ENCODE results near the gene SMARCD3.

The SMARCD3 gene

DNA sequence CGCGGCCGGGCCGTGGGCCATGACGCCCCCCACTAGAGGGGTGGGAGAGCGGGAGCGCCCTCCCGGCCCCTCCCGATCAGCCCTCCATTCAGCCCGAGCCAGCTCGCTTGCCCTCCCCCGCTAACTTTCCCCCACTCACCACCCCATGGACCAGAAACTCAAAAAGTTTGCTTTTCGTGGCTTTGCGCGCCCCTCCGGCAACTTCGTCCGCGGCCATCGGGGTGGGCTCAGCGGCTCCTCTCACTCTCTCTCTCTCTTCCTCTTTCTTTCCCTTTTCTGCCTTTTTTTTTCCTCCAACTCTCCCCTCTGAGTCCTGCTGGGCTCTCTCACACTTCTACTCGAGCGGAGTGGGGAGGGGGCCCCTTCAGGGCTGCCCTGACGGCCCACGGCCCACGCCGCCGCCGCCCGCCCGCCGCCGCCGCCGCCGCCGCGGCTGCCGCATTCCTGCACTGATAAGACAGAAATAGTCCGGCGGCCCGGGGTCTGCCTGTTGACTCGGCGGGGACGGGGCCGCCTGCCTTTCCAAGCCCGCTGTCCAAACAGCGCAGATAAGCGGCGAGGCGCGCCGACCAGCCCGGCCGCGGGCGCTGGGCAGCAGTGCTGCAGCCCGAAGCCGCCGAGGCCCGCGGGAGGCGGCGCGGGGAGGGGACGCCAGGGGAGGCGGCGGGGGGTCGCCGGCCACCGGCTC, at the start of gene SMARCD3:
TSS of gene SMARCD3 (minus strand) at position 349 of the 688 bp plus-strand sequence. CDS start at position 217, 132 bp downstream.
- DNase-seq (ENCODE audit: low read depth) = no peak

GRCh38 chr7:151296202-151296992, 47.9 kb upstream of the SMARCD3 start:
- no peak for DNase-seq (ENCODE audit: low read depth)

GRCh38 chr7:151292850-151293249, 44.4 kb upstream of the SMARCD3 start:
- DNase-seq (ENCODE audit: low read depth) = no peak

DNA sequence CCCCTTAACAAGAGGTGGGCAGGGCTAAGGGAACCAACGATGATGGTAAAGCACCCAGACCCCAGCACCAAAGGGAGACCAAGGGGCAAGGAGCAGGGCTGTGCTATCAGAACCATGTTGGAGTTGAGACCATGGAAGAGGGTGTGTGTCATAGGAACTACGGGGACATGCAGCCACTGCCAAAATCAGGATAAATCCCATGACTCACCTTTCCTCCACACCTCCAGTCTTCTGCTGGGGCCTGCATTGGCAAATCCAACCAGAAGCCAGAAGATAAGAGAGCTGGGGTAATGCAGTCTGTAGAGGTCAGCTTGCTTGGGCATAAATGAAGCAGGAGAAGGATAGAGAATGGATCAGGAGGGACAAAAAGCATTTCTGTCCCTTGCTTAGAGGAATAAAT, 42.7 kb upstream of the SMARCD3 start:
- DNase-seq (ENCODE audit: low read depth) = no peak

DNA sequence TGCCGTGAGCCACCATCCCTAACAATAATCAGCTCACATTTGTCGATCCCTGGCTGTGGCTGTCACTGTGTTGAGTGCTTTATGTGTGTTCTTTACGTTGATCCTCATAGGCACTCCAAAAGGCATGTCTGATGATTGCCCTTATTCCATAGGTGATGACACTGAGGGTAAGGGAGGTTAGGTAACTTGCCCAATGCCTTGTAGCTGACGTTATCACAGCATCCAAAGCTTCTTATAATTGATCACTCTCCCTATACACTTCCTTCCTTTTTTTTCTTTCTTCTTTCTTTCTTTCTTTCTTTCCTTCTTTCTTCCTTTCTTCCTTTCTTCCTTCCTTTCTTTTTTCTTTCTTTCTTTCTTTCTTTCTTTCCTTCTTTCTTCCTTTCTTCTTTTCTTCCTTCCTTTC, 41.9 kb upstream of the SMARCD3 start:
- no peak for DNase-seq (ENCODE audit: low read depth)

DNA sequence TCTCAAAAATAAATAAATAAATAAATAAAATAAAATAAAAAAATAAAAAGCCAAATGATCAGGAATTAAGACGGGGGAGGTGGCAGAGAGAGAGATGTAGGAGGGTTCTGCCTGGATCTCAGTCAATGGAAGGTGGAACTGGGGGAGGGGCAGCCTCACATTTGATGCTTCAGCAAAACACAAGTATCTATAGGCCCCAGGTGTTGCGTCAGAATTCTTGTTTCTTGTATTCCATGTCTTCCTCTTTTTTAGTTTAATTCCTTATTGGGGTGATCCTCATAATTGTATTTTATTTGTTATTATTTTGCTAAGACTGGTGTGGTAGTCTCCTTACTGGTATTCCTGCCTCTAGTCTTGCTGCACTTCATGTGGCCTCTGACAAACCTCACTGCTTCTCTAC, 41.4 kb upstream of the SMARCD3 start:
- DNase-seq (ENCODE audit: low read depth) = no peak

DNA sequence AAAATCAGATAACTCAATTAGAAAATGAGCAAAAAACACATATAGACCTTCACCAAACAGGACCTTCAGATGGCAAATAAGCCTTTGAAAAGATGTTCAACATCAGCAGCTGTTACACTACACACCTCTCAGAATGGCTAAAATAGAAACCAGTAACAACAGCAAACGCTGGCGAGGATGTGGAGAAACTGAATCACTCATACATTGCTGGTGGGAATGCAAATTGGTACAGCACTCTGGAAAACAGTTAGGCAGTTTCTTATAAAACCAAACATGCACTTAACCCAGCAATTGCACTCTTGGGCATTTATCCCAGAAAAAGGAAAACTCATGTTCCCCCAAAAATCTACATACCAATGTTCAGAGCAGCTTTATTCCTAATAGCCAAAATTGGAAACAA, 37.7 kb upstream of the SMARCD3 start:
- DNase-seq (ENCODE audit: low read depth) = no peak

- no peak for DNase-seq (ENCODE audit: low read depth)
Measured at GRCh38 chr7:151283302-151283701, 34.8 kb upstream of the SMARCD3 start.

GRCh38 chr7:151282111-151282510, 33.6 kb upstream of the SMARCD3 start:
- no peak for DNase-seq (ENCODE audit: low read depth)

DNA sequence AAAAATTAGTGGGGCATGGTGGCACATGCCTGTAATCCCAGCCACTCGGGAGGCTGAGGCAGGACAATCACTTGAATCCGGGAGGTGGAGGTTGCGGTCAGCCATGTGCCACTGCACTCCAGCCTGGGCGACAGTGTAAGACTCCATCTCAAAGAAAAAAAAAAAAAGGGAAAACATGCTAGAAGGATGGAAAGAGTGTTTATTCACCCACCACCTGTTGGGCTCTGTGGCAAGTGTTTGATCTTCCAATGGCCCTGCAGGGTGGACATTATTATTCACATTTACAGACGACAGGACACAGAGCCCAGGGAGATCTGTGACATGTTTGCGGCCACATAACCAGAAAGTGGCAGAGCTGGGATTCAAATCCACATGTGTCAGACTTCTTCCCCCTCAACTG, 33.2 kb upstream of the SMARCD3 start:
- DNase-seq (ENCODE audit: low read depth) = no peak

GRCh38 chr7:151280388-151281019, 32.0 kb upstream of the SMARCD3 start:
- DNase-seq (ENCODE audit: low read depth) = no peak

DNA sequence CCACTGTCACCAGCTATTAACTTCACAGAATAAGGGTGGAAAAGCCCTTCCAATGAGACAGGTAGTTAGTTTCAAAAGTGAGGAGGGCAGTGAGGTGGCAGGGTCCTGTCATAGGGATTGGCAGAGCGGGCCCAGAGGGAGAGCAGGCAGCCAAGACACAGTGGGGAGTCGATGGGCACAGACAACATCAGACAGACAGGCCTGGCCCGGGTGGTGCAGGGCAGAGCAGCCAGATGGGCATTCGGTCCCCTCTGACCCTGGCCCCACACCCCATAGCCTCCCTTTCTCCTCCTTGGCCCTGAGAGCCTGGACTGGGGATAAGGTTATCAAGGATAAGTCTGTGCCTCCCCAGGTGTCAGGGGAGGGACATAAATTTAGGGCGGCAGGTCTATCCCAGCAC, 31.4 kb upstream of the SMARCD3 start:
- DNase-seq (ENCODE audit: low read depth) = no peak

DNA sequence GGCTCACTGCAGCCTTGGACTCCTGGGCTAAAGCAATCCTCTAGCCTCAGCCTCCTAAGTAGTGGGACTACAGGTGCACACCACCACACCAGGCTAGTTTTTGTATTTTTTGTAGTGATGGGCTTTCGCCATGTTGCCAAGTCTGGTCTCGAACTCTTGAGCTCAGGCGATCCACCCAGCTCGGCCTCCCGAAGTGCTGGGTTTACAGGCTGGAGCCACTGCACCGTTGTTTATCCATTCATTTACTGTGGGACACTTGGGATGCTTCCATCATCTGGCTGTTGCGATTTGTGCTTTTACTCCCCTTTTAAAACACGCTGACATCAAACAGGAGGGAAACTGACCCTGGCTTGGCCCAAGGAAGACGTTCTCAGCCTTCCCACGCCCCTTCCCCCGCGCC, 30.5 kb upstream of the SMARCD3 start:
- DNase-seq (ENCODE audit: low read depth) = no peak

DNA sequence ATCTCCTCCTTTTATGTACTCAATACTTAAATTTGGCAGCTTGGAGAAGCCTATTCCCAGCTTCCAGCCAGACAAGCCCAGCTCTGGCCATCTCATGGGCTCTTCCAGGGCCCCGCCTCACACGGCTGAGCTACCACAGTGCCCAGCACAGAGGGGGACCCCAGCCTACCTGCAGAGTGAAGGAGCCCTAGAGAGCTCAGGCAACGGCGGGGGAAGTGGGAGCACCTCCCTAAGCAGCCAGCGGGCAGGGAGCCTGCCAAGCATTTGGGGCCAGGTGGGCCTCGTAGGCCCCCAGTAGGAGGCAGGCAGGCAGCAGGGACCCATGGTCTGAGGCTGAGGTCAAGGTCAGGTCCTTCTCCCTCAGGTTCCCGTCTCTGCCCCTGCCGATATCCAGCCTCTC, 29.1 kb upstream of the SMARCD3 start:
- DNase-seq (ENCODE audit: low read depth) = no peak

DNA sequence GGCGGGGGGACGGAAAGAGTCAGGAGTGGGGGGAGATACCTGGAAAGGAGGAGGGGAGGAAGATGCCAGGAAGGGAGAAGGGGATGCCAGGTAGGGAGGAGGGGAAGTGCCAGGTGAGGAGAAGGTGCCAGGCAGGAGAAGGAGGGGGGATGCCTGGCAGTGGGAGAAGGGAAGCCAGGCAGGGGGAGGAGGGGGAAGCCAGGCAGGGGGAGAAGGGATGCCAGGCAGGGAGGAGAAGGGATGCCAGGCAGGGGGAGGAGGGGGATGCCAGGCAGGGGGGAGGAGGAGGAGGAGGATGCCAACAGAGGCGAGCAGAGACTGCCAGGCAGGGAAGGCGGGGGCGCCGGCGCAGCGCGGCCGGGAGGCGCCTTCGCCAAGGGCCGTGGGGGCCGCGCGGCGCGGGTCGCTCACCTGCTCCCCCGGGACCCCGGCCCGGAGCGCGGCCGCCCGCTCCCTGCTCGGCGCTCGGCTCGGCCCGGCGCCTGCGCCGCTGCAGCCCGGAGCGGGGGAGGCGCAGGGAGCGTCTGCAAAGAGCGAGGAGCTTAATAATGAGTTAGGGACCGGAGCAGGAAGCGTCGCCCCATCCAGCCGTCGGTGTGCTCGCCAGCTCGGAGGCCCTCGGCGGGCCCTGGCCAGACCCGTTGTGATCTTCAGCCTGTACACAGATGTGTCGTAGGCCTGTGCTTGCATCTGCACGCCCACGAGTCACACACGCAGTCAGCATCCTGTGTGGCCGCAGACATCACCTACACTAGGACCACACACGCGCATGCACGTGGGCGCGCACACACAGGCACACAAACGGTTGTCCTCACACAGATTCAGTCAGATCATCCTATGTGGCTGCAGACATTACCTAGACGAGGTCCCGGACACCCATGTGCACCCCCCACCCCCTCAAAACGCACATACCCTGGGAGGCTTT, 28.4 kb upstream of the SMARCD3 start:
- peak; percentile 21 for DNase-seq (ENCODE audit: low read depth)

DNA sequence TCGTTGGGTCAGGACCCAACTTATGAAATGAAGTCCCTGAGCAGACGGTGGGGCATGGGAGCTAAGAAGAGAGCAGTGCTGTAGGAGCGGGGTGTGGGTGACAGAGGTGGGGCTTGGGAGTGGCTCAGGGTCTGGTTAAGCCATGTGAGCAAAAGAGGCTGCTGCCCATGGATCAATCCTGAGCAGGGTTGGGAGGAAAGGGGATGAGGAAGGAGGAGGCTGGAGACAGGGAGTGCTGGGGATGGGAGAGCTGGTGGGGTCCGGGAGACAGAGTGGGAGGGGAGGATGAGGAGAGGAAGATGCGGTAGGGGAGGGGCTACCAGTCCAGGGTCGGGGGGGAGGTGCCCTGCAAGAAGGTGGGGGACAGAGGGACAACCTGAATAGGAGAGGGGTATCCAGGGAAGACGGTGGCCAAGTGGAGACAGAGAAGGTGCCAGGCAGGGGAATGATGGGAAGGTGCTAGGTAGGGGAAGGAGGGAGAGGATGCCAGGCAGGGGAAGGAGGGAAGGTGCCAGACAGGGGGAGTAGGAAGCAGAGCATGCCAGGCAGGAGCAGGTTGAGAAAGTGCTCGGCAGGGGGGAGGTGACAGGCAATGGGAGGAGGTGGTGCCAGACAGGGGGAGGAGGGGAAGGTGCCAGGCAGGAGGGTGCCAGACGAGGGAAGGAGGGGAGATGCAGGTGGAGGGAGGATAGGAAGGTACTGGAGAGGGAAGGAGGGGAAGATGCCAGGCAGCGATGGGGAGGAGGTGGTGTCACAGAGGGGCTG, 27.5 kb upstream of the SMARCD3 start:
- DNase-seq (ENCODE audit: low read depth) = no peak

GRCh38 chr7:151274936-151275812, 26.7 kb upstream of the SMARCD3 start:
- DNase-seq (ENCODE audit: low read depth) = no peak

GRCh38 chr7:151274396-151274795, 25.9 kb upstream of the SMARCD3 start:
- no peak for DNase-seq (ENCODE audit: low read depth)

- DNase-seq (ENCODE audit: low read depth) = no peak
Measured at GRCh38 chr7:151273651-151274390, 25.3 kb upstream of the SMARCD3 start.

DNA sequence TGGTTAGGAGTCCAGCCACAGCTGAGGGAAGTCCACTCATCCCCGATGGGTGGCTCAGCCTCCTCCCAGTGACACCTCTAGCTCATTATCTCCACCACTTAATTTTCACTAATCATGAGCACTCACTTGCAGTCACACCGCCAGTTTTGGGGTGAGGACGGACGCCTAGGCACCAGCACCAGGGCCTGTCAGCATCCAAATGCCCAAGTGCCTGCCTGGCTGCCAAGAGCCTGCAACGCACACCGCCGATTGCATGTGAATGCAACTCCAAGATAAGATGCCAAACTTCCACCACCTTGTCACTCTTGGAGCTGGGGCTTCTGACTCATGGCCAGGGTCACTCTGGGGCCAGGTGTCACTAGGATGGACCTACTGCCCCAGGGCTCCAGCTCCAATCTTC, 24.4 kb upstream of the SMARCD3 start:
- DNase-seq (ENCODE audit: low read depth) = no peak
